ENCODE results near the gene ABCG5.
A peak's percentile ranks its signal among the peaks of the same experiment; 100 is the strongest.

ABCG5 gene

GRCh38 chr2:43803113-43803512, 35.5 kb downstream of the ABCG5 start:
- DNase-seq = no peak

DNA sequence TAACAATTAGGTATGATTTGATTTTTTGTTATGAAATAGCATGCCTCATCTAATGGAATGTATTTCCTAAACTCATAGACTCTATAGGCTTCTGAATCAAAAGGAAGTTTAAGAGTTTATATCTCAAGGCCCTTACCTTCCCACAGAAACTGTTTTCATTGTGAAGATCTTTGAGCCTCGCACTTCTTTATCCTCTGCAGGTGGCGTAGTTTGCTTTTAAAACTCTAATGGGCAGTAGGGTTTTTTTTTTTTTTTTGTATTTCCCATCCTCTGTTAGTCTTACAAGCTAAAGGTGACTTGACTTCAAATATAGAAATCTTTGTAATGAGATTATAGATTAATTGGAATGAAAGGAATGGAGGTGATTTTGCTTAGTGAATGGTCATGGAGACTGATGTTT, 36.5 kb downstream of the ABCG5 start:
- DNase-seq = no peak

DNA sequence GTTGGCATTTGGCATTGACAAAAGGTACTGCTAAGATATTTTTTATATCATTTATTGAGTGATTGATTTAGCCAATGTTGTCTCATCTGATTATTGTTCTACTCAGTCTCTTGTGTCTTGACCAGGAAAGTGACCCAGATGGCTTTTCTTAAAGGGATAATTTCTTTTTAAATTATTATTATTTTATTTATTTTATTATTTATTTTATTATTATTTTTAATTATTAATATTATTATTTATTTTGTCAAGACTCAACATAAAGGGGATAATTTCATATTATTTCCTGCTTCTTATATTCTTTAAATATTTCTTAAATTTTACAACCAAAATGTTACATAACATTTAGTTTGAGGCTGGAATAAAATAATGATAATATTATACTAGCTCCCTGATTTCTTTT, 37.7 kb downstream of the ABCG5 start:
- no peak for DNase-seq

DNA sequence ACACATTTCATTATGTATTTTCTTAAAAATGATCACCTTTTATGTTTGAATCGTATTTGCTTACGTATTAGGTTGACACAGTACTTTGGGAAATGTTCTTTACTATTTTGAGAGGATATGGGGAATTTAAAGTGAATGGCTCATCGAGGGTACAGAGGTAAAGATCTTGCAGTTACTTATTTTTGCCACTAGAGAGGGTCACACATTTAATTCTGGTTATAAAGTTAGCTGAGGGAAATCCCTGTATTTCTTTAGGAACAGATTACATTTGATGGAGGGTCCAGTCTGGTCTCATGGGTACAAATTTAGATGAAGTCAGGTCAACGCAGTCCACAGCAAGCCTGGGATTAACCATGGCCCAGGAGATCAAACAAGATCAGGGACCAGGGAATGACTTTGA, 40.3 kb downstream of the ABCG5 start:
- DNase-seq = no peak

DNA sequence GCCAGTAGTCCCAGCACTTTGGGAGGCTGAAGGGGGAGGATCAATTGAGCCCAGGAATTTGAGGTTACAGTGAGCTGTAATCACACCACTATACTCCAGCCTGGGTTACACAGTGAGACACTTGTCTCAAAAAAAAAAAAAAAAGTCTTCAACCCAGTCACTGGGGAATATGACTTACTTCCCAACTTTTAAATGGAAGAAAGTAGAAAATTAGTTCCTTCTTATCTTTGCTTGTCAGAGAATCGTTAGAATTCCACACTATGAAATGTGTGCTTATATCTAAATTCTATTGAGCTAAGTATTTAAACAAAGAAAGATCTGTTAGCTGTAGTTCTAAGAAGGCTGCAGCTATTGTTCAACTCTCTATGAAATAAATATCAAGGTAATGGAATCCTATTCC, 42.4 kb downstream of the ABCG5 start:
- DNase-seq = no peak

- DNase-seq = no peak
Observed at GRCh38 chr2:43794956-43795355, 43.7 kb downstream of the ABCG5 start.

DNA sequence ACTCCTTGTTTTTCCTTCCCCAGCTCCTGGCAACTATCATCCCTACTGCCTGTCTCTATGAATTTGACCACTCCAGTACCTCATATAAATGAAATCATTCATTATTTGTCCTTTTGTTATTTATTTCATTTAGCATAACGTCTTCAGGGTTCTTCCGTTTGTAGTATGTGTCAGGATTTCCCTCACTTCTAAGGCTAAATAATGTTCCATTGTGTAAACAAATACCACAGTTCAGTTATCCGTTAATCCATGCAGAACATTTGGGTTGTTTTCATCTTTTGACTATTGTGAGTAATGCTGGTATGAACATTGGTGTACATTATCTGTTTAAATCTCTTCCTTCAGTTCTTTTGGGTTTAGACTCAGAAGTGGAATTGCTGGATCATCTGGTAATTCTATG, 46.0 kb downstream of the ABCG5 start:
- DNase-seq = no peak

DNA sequence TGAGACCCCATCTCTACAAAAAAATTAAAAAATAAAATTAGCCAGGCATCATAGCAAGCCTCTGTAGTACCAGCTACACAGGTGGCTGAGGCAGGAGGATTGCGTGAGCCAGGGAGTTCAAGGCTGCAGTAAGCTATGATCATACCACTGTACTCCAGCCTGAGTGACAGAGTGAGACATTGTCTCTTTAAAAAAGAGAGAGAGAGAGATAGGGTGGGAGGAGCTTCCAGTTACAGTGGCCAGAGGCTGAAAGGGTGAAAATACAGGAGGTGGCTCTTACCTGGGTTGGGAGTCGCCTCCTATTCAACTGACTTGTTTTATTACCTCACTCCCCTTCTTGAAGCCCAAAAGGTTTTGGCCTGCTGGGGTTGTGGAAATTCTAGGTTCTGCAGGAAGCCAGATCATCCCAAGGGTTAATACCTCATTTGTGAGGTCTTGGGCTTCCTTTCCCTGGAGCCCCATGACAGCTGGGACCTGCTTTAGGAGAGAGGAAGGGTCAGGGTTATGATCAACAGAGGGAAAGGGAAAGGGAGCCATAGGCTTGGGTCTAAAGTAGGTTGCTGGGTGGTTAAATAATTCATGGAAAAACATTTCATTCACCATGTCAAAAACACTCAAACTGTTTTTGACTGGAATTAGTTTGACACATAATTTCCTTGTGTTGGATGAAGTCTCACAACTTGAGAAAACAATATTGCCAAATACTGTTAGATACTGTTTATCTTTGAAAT, 47.4 kb downstream of the ABCG5 start:
- DNase-seq = no peak

DNA sequence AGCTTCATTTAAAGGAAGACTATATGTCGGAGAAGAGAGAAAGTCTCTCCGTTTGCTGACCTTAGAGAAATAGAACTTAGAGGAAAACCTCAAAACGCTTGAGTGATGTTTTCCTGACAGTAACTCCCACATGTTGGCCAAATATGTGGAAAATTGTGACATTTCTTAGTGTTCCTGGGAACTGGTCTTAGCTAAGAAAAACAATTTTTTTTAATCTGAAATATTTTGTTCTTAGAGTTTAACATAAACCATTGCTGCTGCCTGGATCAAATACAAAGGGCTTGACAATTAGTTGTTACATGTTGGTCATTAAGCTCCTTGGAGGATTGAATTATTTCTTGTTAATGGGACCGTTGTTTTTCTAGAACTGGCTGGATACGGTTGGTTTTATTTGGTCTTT, 48.5 kb downstream of the ABCG5 start:
- no peak for DNase-seq

- DNase-seq = no peak
Observed at GRCh38 chr2:43788646-43789045, 50.0 kb downstream of the ABCG5 start.

DNA sequence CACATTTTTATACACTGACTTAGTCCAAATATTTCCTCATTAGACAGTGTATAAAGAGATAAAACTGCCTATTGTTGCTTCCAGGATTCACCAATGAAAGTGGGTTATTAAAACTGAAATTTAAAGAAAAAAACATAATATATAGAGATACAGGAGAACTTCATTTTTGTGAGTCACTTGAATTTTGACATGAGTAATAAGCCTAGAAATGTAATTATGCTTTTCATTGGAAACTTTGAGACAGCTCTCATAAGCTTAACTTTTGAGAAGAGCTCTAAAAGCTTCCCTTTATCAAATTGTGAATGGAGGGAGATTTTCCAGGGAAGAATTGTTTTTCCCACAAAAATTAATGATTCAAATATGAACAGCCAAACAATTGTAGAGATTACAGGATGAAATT, 50.7 kb downstream of the ABCG5 start:
- no peak for DNase-seq

- no peak for DNase-seq
Observed at GRCh38 chr2:43778233-43778632, 60.4 kb downstream of the ABCG5 start.

DNA sequence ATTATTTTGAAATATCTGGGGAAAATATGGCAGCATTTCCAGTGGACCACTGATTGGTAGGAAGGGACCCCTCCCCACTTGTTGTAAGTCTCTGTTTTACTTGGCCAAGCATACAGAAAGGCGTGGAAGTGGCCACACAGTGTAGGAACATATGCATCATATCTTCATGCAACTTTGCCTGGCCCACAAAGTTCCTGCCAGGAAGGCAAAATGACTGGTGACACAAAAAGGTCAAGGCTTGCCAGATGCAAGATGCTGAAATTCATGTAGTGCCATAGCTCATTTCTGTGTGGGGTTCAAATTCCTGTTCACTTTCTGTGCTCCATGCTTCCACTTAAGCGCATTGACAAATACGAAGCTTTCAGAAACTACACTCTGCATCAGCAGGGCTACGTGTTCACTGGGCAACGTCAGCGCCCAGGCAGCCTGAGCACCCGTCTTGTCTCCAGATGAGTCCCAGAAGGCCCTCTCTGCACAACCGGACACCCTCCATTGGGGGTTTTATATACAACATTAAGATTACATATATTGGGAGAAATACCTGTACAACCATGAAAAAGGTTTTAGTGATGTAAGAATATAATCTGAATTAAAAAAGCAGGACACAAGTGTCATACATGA, 61.2 kb downstream of the ABCG5 start:
- DNase-seq = no peak

DNA sequence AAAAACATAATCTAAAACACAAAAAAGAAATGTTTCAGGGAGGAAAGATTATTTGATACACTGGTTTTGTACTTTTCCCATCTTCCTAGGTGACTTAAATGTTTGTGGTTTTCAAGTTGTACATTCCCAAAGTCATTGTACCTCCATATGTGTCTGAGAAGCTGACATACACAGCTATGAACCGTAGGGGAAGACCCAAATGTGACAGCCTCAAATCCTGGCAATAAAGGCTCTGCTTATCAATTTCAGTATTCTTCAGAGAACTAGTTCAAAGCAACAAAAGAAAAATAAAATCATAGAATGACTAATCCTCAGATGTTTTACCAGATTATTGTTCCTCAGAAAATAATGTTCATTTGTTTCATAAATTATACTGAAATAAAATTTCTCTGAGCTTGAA, 62.3 kb downstream of the ABCG5 start:
- DNase-seq = no peak

GRCh38 chr2:43774617-43775016, 64.0 kb downstream of the ABCG5 start:
- DNase-seq = no peak

DNA sequence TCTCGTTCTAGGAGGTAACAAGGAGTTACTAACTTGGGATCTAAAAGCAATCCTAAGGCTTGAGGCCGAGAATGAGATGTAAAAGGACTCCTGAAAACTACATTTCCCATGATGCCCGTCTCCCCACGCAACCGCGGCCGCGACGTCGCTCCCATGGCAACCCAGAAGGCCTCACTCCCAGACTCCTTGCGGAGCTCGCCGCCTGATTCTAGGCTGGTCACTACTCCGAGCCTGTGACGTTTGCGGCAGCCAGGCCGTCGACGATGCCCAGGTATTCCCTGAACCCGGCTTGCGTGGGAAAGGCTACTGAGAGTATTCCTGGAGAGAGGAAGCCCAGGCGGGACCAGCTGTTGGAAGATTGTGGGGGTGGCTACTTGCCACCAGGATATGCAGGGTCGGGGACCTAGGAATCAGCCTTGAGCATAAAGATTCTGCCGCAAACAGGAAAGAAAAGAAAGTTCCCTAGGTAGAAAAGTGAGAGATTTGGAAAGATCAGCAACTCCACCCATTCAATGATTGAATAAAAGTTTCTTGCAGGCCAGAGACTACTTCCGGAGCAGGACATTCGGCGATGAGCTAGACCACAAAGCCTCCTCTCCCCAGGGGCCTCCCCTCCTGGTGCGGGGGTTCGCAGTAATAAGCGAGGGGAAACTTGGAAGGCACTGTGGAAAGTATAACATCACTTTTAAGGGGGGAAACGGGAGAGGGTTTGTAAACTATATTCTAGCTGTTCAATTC, 64.6 kb downstream of the ABCG5 start, which contains the start of gene DYNC2LI1:
DYNC2LI1 (plus strand) TSS at position 164 of the 738 bp plus-strand sequence; CDS start at position 264, 100 bp downstream.
- DNase-seq = peak; percentile 80

DNA sequence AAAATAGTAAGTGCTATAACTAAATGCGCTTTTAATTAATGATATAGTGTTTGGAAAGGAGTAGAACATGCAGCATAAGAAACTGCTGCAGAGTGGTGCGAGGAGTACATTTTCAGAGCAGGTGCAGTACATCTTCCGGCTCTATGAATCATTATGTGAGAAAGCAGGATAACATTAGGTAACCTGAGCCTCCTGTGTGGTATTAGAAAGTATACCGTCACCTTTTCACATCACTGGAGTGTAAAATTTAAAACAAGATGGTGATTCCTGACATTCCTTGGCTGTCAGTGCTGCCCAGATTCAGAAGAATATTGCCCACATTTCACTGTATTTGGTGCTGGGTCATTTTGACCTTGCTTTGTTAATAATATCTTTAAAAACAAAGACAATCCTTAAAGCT, 72.6 kb downstream of the ABCG5 start:
- DNase-seq = no peak

DNA sequence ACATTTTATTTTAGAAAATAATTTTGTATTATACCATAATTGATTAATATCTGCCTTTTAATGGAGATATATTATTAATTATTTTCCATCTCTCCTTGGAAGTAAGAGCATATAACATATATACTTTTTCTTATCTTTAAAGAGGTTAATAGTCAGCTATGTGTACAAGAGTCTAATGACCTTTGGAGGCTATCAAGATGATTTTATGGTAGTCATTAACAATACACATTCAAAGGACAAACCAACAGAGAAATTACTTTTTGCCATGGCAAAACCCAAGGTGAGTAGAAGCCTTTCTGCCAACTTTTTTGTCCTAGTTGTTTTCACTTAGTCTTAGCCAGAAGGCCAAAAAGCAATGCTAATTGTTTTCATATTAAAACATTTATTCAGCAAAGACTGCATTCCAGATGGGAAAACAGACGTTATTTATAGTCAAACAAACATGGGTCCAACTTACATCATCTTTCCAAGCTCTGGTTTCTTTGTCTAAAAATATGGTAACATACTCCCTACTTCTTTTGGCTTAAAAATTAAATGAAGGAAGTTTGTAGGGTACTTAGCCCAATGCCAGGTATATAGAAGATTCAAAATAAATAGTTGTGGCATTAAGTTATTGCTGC, 74.4 kb downstream of the ABCG5 start:
- no peak for DNase-seq

GRCh38 chr2:43763091-43763490, 75.5 kb downstream of the ABCG5 start:
- no peak for DNase-seq
